ENCODE results near the gene FBRSL1.

The FBRSL1 gene

GRCh38 chr12:132497514-132498405 is 7.8 kb downstream of the FBRSL1 start:
- DNase-seq (ENCODE audit: low read depth): no peak

- DNase-seq (ENCODE audit: low read depth): no peak
Measured at GRCh38 chr12:132498931-132499330, 9.0 kb downstream of the FBRSL1 start.

- no peak for DNase-seq (ENCODE audit: low read depth)
Measured at GRCh38 chr12:132500142-132500855, 10.3 kb downstream of the FBRSL1 start.

- no peak for DNase-seq (ENCODE audit: low read depth)
Measured at GRCh38 chr12:132500856-132501180, 10.9 kb downstream of the FBRSL1 start.

- no peak for DNase-seq (ENCODE audit: low read depth)
Measured at GRCh38 chr12:132501204-132501940, 11.4 kb downstream of the FBRSL1 start.

- DNase-seq (ENCODE audit: low read depth): no peak
Measured at GRCh38 chr12:132502149-132502881, 12.4 kb downstream of the FBRSL1 start.

GRCh38 chr12:132502882-132503193 is 12.9 kb downstream of the FBRSL1 start:
- DNase-seq (ENCODE audit: low read depth): no peak

- DNase-seq (ENCODE audit: low read depth): no peak
Measured at GRCh38 chr12:132503618-132504204, 13.8 kb downstream of the FBRSL1 start.

GRCh38 chr12:132505105-132505851 is 15.3 kb downstream of the FBRSL1 start:
- DNase-seq (ENCODE audit: low read depth): no peak

GRCh38 chr12:132505852-132506219 is 15.9 kb downstream of the FBRSL1 start:
- no peak for DNase-seq (ENCODE audit: low read depth)

- peak; percentile 18 for DNase-seq (ENCODE audit: low read depth)
Measured at GRCh38 chr12:132506328-132507160, 16.6 kb downstream of the FBRSL1 start.

- DNase-seq (ENCODE audit: low read depth): no peak
Measured at GRCh38 chr12:132507161-132507538, 17.2 kb downstream of the FBRSL1 start.

- no peak for DNase-seq (ENCODE audit: low read depth)
Measured at GRCh38 chr12:132507656-132508490, 17.9 kb downstream of the FBRSL1 start.

- no peak for DNase-seq (ENCODE audit: low read depth)
Measured at GRCh38 chr12:132508491-132508740, 18.5 kb downstream of the FBRSL1 start.

GRCh38 chr12:132508860-132509732 is 19.1 kb downstream of the FBRSL1 start:
- no peak for DNase-seq (ENCODE audit: low read depth)

- DNase-seq (ENCODE audit: low read depth): no peak
Measured at GRCh38 chr12:132510111-132510724, 20.3 kb downstream of the FBRSL1 start.

- no peak for DNase-seq (ENCODE audit: low read depth)
Measured at GRCh38 chr12:132510746-132511477, 21.0 kb downstream of the FBRSL1 start.
